ENCODE data around the gene FAHD2A.
"Not testable (repeated sequence)": the region's sequence is repeated elsewhere in the genome, so short reads cannot be mapped to it uniquely, and the experiment has no call there.

The FAHD2A gene

DNA sequence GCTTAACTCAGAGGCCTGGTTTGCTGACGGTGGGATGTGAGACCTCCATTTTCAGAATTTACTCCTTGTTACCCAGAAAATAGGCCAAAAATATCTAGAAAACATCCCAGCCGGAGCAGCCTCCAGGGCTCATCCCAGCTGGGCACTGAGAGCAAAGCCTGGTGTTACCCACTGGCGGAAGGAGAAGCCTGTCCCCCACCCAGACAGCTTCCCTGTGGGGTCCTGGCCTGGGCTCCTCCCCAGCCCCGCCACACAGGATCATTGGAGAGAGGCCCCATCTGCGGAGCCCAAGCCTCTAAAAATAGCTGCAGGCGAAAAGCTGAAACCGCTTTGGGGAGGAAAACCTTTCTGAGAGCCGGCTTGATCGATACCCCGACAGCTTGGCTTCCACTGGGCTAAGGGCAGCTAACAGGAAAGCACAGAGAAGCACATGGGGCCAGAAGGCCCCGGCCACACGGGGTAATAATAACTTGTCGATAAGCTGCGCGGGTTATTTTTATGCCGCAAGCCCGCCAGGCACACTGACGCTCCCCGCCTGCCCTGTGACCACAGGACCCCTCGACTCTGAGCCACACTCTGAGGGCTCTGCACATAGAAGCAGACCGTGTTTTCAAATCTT is 26.9 kb upstream of the FAHD2A start:
- DNase-seq (ENCODE audit: low read depth in 2 of 2), result no peak

DNA sequence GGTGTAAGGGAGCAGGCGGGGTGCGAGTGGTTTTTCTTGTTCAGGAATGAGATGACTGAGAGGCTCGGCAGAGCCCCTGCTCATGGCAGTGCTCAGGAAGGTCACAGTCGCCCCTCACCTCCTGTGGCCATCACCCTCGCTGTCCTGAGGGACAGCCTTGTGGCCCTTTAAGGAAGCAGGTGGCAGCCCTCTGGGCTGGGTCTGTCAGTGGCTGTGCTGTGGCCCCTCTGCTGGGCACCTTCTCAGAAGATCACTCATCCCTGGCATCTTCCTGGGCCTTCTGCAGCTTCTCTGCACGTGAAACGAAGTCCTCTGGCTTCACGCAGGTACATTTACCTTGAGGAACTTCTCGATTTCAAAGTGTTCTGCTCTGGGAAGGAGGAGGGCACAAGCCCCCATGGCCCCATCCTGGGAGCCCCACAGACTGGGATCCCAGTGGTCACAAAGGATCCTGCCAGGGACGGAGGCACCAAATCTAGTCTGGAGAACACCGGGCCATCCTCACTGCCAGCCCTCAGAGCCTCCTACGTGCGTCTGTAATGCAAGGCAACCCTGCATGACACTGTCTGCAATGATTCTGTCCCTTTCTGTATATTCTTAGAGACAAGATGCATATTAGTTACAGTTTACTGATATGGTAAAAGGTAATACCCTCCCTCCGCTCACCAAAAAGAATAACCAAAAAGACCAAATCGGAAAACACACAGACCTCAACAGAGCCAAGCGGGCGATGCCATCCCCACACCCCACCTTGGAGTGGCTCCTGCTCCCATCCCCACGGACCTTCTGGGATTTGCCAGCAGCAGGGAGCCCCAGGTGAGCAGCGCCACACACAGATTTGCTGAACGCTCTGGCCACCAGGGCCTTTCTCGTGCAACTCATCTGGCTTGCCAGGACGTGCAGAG is 25.9 kb upstream of the FAHD2A start:
- no peak for DNase-seq (ENCODE audit: low read depth in 2 of 2)

DNA sequence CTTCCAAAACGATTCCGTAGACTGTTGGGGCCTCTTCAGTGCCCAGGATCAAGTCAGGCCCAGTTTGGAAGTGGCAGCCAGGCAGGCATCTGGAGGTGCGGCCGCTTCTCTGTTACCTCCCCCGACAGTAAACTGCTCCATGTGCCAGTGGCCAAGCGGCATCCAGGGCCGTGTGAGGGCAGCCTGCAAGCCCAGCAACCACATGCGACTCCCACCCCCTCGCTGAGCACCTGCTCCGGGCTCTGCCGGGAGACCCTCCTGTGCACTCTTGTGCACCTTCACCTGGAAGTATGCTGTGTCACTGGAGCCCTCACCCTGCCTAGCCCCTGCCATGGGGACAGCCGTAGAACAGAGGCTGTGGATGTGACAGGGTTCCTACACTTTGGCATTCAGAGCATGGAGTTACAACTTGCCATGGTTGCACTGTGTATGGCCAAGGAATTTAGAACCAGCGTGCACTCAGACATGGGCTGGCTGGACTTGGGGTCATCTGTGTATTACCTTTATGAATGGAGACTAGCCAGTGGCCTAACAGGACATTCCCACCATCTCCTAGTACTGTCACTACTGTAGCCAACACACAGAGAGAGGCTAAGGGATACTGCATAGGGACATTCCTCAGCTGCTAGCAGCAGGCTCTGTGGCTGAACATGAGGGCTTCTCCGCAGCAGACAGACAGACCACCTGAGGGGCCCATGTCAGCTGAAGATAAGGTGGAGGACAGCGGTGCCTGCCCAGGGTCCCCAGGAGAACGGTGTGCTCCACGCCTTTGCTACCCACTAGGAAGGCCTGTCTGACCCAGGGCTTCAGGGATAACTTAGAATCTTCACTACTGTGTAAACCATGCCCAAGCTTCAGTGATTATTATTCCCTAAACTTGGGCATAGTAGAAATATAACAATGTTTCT is 25.0 kb upstream of the FAHD2A start:
- no peak for DNase-seq (ENCODE audit: low read depth in 2 of 2)

DNA sequence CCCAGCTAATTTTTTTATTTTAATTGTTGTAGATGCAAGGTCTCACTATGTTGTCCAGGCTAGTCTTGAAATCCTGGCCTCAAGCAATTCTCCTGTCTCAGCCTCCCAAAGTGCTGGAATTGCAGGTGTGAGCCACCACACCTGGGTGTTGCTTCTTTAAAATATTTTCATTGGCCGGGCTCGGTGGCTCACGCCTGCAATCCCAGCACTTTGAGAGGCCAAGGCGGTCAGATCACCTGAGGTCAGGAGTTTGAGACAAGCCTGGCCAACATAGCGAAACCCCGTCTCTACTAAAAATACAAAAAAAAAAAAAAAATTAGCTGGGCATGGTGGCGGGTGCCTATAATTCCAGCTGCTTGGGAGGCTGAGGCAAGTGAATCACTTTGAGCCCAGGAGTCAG is 24.2 kb upstream of the FAHD2A start:
- DNase-seq (ENCODE audit: low read depth in 2 of 2), result not testable (repeated sequence)

DNA sequence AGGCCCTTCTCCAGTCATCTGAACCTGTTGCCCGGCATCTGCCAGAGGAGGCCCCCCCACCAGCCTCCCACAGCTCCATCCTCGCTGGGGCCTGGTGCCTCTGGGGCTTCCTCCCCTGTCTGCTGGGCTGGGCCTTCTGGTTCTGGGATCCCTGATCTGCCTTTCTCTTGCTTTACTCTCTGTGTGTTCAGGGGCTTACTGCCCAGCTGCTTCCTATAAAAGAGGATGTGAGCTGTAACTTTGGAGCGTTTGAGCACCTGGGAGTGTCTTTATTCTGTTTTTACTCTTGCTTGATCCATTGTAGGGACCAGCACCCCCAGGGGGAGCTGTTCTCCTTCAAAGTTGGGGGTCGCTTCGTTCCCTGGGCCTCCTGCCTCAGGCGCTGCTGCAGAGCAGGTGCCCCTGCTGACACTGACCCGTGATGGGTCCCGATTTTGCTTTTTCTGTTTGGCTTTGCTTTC is 23.1 kb upstream of the FAHD2A start:
- no peak for DNase-seq (ENCODE audit: low read depth in 2 of 2)

DNA sequence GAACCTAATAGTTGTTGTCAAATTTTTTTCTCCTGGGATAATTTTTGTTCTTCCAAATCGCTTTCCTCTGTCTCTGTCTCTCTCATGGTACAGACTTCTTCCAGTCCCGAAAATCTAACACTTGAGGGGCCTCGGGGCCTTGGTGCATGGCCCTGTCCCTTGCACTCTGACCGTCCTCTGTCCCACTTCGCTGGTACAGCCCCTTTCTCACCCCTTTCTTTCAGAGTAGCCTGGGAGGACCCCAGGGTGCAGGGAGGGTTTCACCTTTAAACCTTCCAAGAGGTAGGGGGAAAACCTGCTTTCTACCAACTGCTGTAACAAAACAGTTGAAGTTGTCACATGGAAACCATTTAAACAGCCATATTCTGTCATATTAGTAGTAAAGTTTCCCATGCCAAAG is 22.2 kb upstream of the FAHD2A start:
- no peak for DNase-seq (ENCODE audit: low read depth in 2 of 2)

DNA sequence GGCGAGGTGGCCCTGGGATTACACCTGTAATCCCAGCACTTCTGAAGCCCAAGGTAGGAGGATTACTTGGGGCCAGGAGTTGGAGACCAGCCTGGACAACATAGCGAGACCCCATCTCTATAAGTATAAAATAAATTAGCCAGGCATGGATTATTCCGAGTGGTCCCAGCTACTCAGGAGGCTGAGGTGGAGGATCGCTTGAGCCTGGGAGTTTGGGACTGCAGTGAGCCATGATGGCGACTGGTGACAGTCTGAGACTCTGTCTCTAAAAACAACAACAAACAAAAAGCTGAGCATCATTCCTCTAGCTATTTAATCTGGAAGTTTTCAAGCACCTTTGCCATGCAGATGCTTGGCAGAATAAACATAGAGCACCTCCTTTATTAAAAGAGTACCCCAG is 21.8 kb upstream of the FAHD2A start:
- DNase-seq (ENCODE audit: low read depth in 2 of 2), result no peak

DNA sequence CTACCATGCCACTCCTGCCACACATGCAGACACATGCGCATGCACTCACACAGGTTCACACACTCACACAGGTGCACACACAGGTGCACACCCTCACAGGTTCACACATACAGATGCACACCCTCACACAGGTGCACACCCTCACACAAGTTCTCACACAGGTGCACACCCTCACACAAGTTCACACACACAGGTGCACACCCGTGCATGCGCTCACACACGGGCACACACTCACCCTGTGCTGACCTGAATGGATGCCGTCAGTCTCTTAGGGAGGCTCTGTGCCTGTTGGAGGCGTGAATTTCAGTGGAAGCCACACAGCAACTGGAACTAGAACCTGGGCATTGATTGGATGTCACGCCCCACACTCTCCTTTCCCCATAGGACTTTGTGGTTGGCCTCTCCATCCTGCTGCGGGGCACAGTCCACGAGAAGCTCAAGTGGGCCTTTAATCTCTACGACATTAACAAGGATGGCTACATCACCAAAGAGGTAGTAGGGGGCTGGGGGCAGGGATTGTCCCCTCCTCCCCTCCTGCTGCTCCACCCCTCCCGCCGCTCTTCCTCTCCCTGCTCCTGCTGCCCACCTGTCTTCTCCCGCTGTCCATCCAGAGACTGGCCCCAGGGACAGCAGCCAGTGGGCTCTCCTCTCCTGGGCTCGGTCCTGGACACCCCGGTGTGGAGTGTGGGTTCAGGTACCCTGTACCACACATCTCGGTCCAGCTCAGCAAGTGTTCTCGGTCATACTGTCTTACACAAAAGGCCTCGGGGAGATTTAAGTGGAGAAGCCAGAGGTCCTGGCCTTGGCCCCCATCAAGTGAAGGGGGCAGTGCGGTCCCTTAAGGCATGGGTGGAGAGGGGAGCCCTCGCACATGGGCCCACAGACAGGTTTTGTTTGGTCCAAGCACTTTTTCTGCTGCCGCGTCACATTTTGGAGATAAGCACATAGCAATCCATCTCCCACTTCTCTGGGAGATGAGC is 21.0 kb upstream of the FAHD2A start:
- no peak for DNase-seq (ENCODE audit: low read depth in 2 of 2)

DNA sequence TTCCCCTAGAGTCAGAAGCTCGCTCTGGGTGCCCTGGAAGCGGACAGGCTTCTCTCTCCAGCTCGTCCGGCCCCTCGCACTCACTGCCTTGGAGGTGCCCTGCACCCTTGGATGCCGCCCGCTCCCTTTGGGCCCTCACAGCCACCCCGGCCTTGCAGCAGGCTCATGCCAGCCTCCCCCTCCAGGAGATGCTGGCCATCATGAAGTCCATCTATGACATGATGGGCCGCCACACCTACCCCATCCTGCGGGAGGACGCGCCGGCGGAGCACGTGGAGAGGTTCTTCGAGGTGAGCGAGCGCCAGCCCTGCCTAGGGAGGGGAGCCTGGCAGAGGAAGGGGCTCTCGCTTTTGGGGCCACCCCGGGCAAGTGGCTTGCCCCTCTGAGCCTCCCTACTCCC is 20.3 kb upstream of the FAHD2A start:
- no peak for DNase-seq (ENCODE audit: low read depth in 2 of 2)

DNA sequence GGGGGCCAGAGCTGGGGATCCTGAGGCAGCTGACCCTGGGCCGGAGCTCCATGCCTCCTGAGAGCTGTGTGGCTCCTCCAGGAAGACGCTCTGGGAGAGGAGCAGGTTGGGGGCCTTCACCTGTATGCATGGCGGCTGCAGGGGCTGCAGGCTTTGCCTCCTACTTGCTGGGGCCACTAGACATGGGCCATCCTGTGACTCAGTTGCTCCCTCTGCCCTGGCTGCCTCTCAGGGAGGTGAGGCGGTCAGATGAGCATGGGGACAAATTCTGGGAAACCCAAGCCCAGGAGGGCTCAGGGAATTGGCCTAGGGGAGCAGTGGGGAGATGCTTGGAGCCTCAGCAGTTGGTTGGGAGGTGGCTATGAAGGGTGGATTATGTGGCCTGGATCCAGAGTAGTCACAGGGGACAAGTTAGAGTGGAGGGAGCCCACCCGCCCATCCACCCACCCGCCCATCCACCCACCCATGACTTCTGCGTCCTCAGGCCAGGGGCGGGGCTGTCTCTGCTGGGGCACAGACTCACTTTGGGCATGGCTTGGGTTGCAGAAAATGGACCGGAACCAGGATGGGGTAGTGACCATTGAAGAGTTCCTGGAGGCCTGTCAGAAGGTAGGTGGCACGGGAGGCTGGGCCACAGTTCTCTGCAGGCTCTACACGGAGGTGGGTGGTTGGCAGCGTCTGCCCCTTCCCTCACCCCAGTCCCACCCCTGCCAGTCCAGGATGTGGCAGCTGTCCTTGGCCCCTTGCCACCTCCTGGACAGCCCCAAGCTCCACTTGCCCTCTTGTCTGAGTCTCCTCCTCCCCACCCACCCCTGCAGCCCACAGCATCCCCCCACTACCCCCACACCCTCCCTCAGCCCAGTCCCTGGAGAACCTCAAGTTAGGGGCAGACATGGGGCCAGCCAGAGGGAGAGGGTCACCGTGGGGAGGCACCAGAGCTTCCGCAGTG is 19.5 kb upstream of the FAHD2A start:
- DNase-seq (ENCODE audit: low read depth in 2 of 2), result no peak

DNA sequence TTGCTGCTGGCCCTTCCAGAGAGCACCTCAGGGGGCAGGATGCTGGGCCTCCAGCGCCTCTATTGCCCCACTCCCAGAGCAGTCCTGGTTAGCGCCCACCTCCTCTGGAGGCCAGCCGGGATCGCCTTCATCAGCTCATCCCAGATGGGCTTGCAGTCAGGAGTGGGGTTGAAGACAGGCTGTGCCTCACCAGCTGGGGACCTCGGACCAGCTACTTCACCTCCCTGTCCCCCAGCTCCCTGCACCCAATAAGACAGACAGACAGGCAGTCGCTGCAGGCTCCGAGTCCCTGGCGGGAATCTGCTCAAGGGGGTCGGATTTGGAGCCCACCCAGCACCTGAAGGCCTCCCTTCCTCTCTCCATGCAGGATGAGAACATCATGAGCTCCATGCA is 18.9 kb upstream of the FAHD2A start:
- no peak for DNase-seq (ENCODE audit: low read depth in 2 of 2)

DNA sequence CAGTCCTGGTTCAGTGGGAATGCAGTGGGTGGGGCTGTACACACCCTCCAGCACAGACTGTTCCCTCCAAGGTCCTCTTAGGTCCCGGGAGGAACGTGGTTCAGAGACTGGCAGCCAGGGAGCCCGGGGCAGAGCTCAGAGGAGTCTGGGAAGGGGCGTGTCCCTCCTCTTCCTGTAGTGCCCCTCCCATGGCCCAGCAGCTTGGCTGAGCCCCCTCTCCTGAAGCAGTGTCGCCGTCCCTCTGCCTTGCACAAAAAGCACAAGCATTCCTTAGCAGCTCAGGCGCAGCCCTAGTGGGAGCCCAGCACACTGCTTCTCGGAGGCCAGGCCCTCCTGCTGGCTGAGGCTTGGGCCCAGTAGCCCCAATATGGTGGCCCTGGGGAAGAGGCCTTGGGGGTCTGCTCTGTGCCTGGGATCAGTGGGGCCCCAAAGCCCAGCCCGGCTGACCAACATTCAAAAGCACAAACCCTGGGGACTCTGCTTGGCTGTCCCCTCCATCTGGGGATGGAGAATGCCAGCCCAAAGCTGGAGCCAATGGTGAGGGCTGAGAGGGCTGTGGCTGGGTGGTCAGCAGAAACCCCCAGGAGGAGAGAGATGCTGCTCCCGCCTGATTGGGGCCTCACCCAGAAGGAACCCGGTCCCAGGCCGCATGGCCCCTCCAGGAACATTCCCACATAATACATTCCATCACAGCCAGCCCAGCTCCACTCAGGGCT is 17.5 kb upstream of the FAHD2A start:
- DNase-seq (ENCODE audit: low read depth in 2 of 2), result no peak

DNA sequence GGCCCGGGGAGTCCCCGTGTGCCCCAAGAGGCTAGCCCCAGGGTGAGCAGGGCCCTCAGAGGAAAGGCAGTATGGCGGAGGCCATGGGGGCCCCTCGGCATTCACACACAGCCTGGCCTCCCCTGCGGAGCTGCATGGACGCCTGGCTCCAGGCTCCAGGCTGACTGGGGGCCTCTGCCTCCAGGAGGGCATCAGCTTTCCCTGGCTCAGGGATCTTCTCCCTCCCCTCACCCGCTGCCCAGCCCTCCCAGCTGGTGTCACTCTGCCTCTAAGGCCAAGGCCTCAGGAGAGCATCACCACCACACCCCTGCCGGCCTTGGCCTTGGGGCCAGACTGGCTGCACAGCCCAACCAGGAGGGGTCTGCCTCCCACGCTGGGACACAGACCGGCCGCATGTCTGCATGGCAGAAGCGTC is 16.9 kb upstream of the FAHD2A start:
- DNase-seq (ENCODE audit: low read depth in 2 of 2), result no peak

DNA sequence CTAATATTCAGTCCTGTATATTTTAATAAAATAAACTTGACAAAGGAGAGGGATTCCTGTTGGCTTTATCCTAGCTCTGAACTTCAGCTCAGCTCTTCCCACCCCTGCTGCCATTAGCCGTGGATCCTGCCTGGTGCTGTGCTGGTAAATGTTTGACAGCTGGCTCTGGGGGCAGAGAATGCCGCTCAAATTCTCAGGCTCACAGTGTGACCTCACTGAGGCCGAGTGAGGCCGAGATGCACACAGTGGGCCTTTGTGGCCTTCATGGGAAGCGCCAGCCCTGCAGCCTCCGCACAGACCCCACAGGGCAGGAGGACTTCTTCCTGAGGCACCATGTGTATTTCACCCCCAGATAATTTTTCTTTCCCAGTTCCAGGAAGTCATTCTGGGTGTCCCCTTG is 16.5 kb upstream of the FAHD2A start:
- DNase-seq (ENCODE audit: low read depth in 2 of 2), result no peak

DNA sequence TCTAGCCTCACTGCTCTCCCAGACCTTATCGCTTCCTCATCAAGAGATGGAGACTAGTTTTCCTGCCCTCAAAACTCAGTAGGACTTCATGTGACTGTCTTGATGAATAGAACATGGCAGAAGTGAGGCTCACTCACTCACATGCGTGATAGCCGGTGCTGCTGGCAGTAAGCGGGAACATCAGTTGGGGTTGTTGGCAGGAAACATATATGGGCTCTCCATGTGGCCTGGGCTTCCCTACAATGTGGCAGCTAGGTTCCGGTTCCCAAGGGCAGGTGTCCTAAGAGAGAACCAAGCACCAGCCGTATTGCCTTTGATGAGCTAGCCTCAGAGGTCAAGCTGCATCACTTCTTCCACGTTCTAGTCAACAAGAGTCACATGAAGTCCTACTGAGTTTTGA is 15.2 kb upstream of the FAHD2A start:
- DNase-seq (ENCODE audit: low read depth in 2 of 2), result no peak

DNA sequence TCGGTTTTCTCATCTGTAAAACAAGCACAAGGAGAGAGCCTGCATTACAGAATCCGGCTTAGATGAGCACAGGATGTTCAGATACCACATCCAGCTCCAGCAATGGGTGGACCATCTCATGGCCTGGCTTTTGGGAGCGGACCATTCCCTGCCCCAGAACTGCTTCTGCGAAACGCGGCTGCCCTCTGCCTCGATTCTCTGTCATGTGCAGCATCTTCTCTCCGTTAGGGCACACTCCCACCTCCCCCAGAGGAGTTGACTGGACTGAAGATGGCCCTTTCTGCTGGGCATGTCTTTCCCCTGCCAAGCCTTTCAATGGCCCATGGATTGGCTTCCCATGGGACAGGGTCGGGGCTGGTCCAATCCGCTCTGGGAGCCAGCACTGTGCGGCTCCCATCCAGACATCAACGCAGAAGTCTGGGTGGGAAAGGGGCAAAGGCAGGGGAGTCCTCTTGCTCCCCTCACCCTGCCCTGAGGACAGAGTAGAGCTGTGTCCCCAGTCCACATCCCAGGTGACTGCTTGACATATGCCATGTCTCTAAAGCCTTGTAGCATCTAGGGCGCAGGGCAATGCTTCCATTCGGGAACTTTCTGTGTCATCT is 14.3 kb upstream of the FAHD2A start:
- no peak for DNase-seq (ENCODE audit: low read depth in 2 of 2)

DNA sequence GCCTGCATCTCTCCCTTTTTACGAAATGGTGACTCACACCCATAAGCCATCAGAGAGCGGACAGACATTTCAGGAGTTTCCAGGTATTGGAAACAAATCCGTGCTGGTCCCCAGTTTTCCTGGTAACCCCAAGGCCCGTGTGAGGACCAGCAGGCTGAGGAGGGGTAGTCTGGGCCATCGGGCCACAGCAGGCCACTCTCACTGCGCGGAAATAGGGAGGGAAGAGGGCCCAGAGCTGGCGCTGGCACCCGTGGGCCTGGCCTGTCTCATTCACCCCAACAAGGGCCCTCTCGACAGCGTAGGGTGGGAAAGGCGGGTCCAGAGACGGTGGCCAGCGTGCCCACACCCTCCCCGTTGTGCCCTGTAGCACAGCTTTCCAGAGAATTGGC is 13.7 kb upstream of the FAHD2A start:
- no peak for DNase-seq (ENCODE audit: low read depth in 2 of 2)

DNA sequence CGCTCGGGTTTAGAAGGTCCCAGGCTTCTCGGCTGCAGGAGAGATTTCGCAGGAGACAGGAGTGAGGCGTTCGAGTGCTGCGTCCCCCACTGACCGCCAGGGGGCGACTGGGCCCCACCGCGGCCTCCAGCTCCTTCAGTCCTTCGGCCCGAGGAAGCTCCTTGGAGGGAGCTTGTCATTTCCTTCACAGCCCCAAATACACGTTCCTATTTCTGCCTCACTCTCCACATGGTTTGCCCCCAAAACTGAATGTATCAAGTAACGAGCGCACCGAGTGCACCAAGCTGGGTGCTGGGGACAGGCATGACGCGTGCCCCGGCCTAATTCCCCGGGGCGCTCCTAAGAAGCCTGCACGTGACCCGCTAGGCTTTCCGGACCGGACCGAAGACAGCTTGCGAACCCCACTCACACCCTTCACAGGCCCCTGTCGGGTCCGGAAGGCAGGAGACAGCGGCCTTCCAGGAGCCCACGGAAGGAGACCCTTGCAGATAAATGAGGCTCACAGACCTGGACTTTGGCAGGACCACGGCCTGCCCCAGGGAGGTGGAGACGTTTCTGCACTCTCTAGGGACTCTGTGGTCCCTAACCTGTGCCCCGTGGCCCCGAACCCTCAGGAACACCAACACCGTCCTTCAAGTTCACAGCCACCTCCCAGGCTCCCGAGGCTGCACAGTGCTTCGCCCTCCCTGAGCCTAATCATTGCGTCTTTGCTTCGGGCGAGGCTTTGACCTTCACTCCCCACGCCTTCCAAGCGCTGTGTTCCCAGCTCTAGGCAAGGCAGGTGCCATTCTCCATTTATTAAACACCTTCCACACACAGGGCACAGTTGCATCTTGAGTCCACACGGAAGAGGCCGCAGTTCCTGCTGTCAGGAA is 13.0 kb upstream of the FAHD2A start:
- DNase-seq (ENCODE audit: low read depth in 2 of 2), result peak in 1 of 2 donors; percentile 12
